AG10803 (cell line): ENCODE data around the gene SPATA12.
"Not testable (repeated sequence)": the region's sequence is repeated elsewhere in the genome, so short reads cannot be mapped to it uniquely, and the experiment has no call there.

Experiments used
- DNase-seq: peaks from one replicate; pipeline ENCODE4 v3.0.0; 2010; ENCODE audit warnings: low read depth
- H3K4me3 ChIP-seq: 2 replicates; pipeline ENCODE4 v1.5.1; 2011; ENCODE audit warnings: mild to moderate bottlenecking, low read length, control low read depth
- TF ChIP-seq, protein P1 (sequence below): conservative IDR thresholded peaks from 2 replicates; pipeline ENCODE4 v1.5.1; 2011; ENCODE audit warnings: mild to moderate bottlenecking, low read length, control low read depth, inconsistent platforms

Gene SPATA12

DNA sequence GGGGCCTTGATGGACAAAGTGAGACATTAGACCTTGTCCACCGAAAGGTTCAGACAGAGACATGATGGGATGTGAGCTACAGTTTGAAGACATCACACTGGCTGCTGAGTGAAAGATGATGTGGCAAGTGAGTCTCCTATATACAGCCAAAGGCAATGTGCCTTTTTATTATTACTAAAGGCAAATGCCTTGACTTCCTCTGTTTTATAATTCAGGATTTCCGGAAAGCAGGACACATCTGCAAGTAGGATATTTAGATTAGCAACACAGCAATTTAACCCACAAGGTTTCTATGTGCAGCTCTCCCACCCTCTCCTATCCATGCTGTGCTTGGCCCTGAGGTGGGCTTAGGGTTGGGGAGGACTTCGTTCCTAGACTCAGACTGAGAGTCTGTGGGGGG, 20.7 kb downstream of the SPATA12 start:
- no peak overlapping the region for H3K4me3 ChIP-seq
- TF ChIP-seq, protein P1, sequence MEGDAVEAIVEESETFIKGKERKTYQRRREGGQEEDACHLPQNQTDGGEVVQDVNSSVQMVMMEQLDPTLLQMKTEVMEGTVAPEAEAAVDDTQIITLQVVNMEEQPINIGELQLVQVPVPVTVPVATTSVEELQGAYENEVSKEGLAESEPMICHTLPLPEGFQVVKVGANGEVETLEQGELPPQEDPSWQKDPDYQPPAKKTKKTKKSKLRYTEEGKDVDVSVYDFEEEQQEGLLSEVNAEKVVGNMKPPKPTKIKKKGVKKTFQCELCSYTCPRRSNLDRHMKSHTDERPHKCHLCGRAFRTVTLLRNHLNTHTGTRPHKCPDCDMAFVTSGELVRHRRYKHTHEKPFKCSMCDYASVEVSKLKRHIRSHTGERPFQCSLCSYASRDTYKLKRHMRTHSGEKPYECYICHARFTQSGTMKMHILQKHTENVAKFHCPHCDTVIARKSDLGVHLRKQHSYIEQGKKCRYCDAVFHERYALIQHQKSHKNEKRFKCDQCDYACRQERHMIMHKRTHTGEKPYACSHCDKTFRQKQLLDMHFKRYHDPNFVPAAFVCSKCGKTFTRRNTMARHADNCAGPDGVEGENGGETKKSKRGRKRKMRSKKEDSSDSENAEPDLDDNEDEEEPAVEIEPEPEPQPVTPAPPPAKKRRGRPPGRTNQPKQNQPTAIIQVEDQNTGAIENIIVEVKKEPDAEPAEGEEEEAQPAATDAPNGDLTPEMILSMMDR, result no peak
- no peak for DNase-seq

DNA sequence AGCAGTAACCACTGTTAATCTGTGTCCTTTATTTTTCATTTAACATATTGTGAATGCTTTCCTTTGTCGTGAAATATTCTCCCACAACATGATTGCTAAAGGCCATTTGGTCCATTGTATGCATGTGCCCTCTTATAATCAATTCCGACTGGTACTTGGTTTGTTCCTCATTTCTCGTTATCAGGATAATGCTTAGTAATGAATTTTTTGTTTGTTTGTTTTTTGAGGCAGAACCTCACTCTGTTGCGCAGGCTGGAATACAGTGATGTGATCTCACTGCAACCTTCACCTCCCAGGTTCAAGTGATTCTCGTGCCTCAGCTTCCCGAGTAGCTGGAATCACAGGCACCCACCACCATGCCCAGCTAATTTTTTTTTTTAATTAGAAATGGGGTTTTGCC, 22.0 kb downstream of the SPATA12 start:
- no peak for DNase-seq
- TF ChIP-seq, protein P1, result no peak
- no peak overlapping the region for H3K4me3 ChIP-seq

DNA sequence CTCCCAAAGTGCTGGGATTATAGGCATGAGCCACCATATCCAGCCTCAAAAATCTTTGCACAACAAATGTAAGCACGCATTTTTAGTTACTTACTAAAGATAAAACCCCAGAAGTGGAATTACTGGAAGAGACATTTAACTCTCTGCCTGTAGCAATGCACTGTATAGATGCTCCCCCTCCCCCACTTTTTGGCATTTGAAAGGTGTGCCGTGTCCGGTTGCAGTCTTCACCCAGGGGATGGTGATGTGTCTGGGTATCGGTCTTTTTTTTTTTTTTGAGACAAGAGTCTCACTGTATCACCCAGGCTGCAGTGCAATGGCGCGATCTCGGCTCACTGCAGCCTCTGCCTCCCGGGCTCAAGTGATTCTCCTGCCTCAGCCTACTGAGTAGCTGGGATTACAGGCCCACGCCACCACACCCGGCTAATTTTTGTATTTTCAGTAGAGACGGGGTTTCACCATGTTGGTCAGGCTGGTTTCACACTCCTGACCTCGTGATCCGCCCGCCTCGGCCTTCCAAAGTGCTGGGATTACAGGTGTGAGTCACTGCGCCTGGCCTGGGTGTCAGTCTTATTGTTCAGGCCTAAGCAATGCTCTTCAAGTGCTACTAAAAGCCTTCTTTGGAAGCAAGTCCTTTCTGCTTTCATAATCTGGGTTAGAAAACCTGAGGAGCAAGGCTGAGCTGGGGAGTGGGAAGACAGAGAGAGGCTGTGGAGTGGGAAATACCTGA, 23.0 kb downstream of the SPATA12 start:
- not testable (repeated sequence) for H3K4me3 ChIP-seq, DNase-seq

DNA sequence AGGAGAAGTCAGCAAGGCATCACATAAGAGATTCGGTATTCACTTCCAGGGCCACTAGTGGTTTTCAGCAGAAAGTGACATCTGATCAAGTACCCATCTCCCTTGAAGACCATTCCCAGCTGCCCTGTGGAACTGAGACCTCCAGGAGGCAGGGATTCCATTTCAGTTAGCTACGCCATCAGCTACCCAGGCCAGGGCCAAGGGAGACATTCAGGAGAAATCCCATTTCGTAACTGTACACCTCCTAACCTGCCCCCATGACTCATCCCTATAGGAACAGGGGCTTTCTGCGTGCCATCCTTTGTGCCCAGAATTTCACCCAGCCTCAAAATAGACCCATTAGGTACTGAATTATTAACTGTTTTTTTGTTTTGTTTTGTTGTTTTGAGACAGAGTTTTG, 24.7 kb downstream of the SPATA12 start:
- TF ChIP-seq, protein P1, result no peak
- DNase-seq, result no peak
- no peak overlapping the region for H3K4me3 ChIP-seq

DNA sequence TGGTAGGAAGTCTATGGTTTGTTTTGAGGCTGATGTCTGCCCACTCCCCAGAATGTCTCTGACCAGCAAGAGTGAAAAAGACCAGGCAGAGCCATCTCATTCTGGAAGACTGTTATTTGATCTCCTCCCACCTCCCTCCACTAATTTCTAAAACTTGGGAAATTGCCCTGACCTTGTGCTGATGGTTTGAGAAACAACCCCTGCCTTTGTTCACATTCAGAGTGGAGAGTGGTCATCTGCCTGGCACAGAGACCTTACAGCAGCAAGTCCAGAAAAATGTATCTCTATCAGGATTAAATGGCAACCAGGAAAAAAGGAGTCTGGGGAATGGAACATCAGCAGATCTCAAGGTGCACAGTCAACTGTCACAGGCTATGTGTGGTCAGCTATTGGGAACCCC, 25.7 kb downstream of the SPATA12 start:
- no peak for DNase-seq
- TF ChIP-seq, protein P1, result no peak
- H3K4me3 ChIP-seq, result no peak overlapping the region

DNA sequence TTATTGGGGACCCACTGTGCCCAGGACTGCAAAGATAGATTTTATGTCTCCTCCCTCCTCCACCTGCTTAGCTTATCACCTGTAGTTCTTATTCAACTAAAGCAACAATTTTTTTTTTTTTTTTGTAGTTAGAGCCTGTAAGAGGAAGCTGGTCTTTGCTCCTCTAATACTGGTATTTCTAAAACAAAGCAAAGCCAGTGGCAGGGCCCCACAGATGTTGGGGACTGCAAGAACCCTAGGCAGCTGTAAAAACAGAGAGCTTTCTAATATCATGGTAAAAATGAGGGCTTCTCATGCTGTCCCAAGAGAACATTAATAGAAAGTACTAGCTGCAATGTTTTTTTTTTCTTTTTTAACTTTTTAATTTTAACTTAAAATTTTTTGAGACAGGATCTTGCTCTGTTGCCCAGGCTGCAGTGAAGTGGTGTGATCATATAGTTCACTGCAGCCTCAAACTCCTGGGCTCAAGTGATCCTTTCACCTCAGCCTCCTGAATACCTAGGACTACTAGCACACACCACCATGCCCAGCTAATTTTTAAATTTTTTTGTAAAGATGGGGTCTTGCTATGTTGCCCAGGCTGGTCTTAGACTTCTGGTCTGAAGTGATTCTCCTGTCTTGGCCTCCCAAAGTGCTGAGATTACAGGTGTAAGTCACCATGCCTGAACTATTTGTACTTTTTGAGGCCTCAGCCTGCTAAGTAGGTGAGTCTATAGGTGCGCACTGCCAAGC, 27.1 kb downstream of the SPATA12 start:
- TF ChIP-seq, protein P1, result no peak

DNA sequence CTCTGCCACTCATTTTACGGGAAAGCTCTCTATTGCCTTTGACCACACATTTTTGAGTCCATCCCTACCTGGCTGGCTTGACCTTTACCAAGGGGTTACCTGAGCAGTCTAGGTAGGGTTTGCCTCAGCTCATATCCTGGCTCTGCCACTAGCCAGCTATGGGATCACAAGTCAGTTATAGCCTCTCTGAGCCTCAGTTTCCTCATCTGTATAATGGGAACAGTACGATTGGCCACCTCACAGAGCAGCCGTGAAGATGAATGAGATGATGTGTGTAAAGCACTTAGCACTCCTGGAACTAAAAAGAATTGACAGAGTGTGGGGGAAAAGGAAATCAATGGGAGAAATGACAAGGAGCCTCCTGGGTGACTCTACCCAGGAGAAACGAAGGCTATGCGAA, 28.0 kb downstream of the SPATA12 start:
- TF ChIP-seq, protein P1, result no peak

More for the DNA sequence above, 27.1 kb downstream of the SPATA12 start:
- H3K4me3 ChIP-seq, result no peak overlapping the region
- DNase-seq, result no peak

More for the DNA sequence above, 28.0 kb downstream of the SPATA12 start:
- no peak for DNase-seq
- no peak overlapping the region for H3K4me3 ChIP-seq
